ENCODE data around the gene GALNT1.

- no peak for TF ChIP-seq POLR2A (IDR thresholded peaks at IDR 0.05)
- TF ChIP-seq CTCF (IDR thresholded peaks at IDR 0.05) = no peak
- TF ChIP-seq EP300 (IDR thresholded peaks at IDR 0.05) = no peak
- TF ChIP-seq POLR2AphosphoS5 (IDR thresholded peaks at IDR 0.05) = no peak
These were observed 151.1 kb downstream of the GALNT1 start for GRCh38 chr18:35732636-35733035.

Measured in stomach (tissue), 4 donors.